Suprapubic skin (tissue), 4 donors: ENCODE data around the gene LRMDA.

Source experiments
- CTCF ChIP-seq, 2 donors: fragments of 200-600 bp in 1 of 2; fragments of 450-650 bp in 1 of 2; sonication (generic) in 1 of 2; IDR thresholded peaks; one replicate each; pipeline ENCODE4 v1.5.1; 2016 to 2019; ENCODE audit warnings: antibody characterized with exemption in 2 of 2, mild to moderate bottlenecking in 1 of 2, moderate library complexity in 1 of 2
- EP300 ChIP-seq: sonication (generic); formaldehyde crosslinking; IDR thresholded peaks from one replicate; pipeline ENCODE4 v1.6.1; 2017; ENCODE audit warnings: antibody characterized with exemption
- POLR2A ChIP-seq, 2 donors: fragments of 450-650 bp; IDR thresholded peaks; one replicate each; pipeline ENCODE4 v1.6.1; 2017; ENCODE audit warnings: antibody characterized with exemption in 2 of 2, mild to moderate bottlenecking in 2 of 2, moderate library complexity in 2 of 2
- POLR2AphosphoS5 ChIP-seq, 3 donors: sonication (generic); formaldehyde crosslinking; IDR thresholded peaks; one replicate each; pipeline ENCODE4 v1.6.1; 2017; ENCODE audit warnings: antibody characterized with exemption in 3 of 3

- TF ChIP-seq CTCF (IDR thresholded peaks at IDR 0.05) (no peak), POLR2A (IDR thresholded peaks at IDR 0.05) (no peak), POLR2AphosphoS5 (IDR thresholded peaks at IDR 0.05) (no peak), EP300 (no peak)
Observed at GRCh38 chr10:76433161-76434005, 1002.0 kb downstream of the LRMDA start.
